ENCODE measurements around the gene CPZ. TPM values are rescaled to one million over a fixed set of nuclear protein-coding genes. Genes with fewer than 3 reads are reported as not detected.

The CPZ gene
- total RNA-seq, 1 experiment from 2014 or later, result not detected

- H3K4me1 ChIP-seq (ENCODE audit: low read length), result no peaks in the 10 kb centered on the region
- H3K27ac ChIP-seq (ENCODE audit: low read length), result no peak overlapping the region
- H3K9me2 ChIP-seq (replicated peaks; ENCODE audit: insufficient read depth, low read length), result no peaks in the 10 kb centered on the region
- H3K9me3 ChIP-seq (ENCODE audit: low read length), result no peaks in the 10 kb centered on the region
- H3K4me3 ChIP-seq (ENCODE audit: low read length), result no peak overlapping the region
- no peaks in the 10 kb centered on the region for H3K36me3 ChIP-seq (ENCODE audit: insufficient read depth, low read length)
- H4K20me1 ChIP-seq (ENCODE audit: insufficient read depth, low read depth, low read length), result no peaks in the 10 kb centered on the region
- no peak overlapping the region for H2AFZ ChIP-seq (ENCODE audit: low read length)
- DNase-seq, result peak; percentile 76
- no peak overlapping the region for H3K9ac ChIP-seq (ENCODE audit: low read length)
- no peak overlapping the region for H3K4me2 ChIP-seq (ENCODE audit: low read depth, low read length, poor library complexity, severe bottlenecking)
- no peaks in the 10 kb centered on the region for H3K79me2 ChIP-seq (ENCODE audit: low read length)
- no peaks in the 10 kb centered on the region for H3K27me3 ChIP-seq (ENCODE audit: low read length)
Observed at GRCh38 chr4:8547108-8547911, 45.3 kb upstream of the CPZ start.

- no peak for DNase-seq
- H3K9me2 ChIP-seq (replicated peaks; ENCODE audit: insufficient read depth, low read length), result no peaks in the 10 kb centered on the region
- no peaks in the 10 kb centered on the region for H3K79me2 ChIP-seq (ENCODE audit: low read length)
- H3K4me2 ChIP-seq (ENCODE audit: low read depth, low read length, poor library complexity, severe bottlenecking), result no peak overlapping the region
- no peak overlapping the region for H3K4me3 ChIP-seq (ENCODE audit: low read length)
- H3K27ac ChIP-seq (ENCODE audit: low read length), result no peak overlapping the region
- no peaks in the 10 kb centered on the region for H3K36me3 ChIP-seq (ENCODE audit: insufficient read depth, low read length)
- H3K9me3 ChIP-seq (ENCODE audit: low read length), result no peaks in the 10 kb centered on the region
- H3K4me1 ChIP-seq (ENCODE audit: low read length), result no peaks in the 10 kb centered on the region
- no peak overlapping the region for H3K9ac ChIP-seq (ENCODE audit: low read length)
- H4K20me1 ChIP-seq (ENCODE audit: insufficient read depth, low read depth, low read length), result no peaks in the 10 kb centered on the region
- H2AFZ ChIP-seq (ENCODE audit: low read length), result no peak overlapping the region
- no peaks in the 10 kb centered on the region for H3K27me3 ChIP-seq (ENCODE audit: low read length)
Observed at GRCh38 chr4:8547912-8548730, 44.4 kb upstream of the CPZ start.

- no peaks in the 10 kb centered on the region for H3K36me3 ChIP-seq (ENCODE audit: insufficient read depth, low read length)
- no peaks in the 10 kb centered on the region for H3K9me2 ChIP-seq (replicated peaks; ENCODE audit: insufficient read depth, low read length)
- no peak for DNase-seq
- no peaks in the 10 kb centered on the region for H4K20me1 ChIP-seq (ENCODE audit: insufficient read depth, low read depth, low read length)
- no peaks in the 10 kb centered on the region for H3K9me3 ChIP-seq (ENCODE audit: low read length)
- H3K27ac ChIP-seq (ENCODE audit: low read length), result no peak overlapping the region
- no peak overlapping the region for H2AFZ ChIP-seq (ENCODE audit: low read length)
- no peak overlapping the region for H3K9ac ChIP-seq (ENCODE audit: low read length)
- H3K27me3 ChIP-seq (ENCODE audit: low read length), result no peaks in the 10 kb centered on the region
- H3K79me2 ChIP-seq (ENCODE audit: low read length), result no peaks in the 10 kb centered on the region
- no peak overlapping the region for H3K4me2 ChIP-seq (ENCODE audit: low read depth, low read length, poor library complexity, severe bottlenecking)
- H3K4me1 ChIP-seq (ENCODE audit: low read length), result no peaks in the 10 kb centered on the region
- H3K4me3 ChIP-seq (ENCODE audit: low read length), result no peak overlapping the region
Observed at GRCh38 chr4:8548731-8549351, 43.7 kb upstream of the CPZ start.

- Histone ChIP-seq H3K36me3 (ENCODE audit: insufficient read depth, low read length) (no peaks in the 10 kb centered on the region), H3K4me1 (ENCODE audit: low read length) (no peaks in the 10 kb centered on the region), H3K27ac (ENCODE audit: low read length) (no peak overlapping the region), H2AFZ (ENCODE audit: low read length) (no peak overlapping the region), H4K20me1 (ENCODE audit: insufficient read depth, low read depth, low read length) (no peaks in the 10 kb centered on the region), H3K9me2 (replicated peaks; ENCODE audit: insufficient read depth, low read length) (no peaks in the 10 kb centered on the region), H3K27me3 (ENCODE audit: low read length) (no peaks in the 10 kb centered on the region), H3K79me2 (ENCODE audit: low read length) (no peaks in the 10 kb centered on the region), H3K4me3 (ENCODE audit: low read length) (no peak overlapping the region), H3K9me3 (ENCODE audit: low read length) (no peaks in the 10 kb centered on the region), H3K4me2 (ENCODE audit: low read depth, low read length, poor library complexity, severe bottlenecking) (no peak overlapping the region), H3K9ac (ENCODE audit: low read length) (no peak overlapping the region)
- no peak for DNase-seq
Observed at GRCh38 chr4:8549352-8549931, 43.1 kb upstream of the CPZ start.

- Histone ChIP-seq H3K9me2 (replicated peaks; ENCODE audit: insufficient read depth, low read length) (no peaks in the 10 kb centered on the region), H3K9me3 (ENCODE audit: low read length) (no peaks in the 10 kb centered on the region), H3K9ac (ENCODE audit: low read length) (no peak overlapping the region), H3K27me3 (ENCODE audit: low read length) (no peaks in the 10 kb centered on the region), H3K36me3 (ENCODE audit: insufficient read depth, low read length) (no peaks in the 10 kb centered on the region), H3K79me2 (ENCODE audit: low read length) (no peaks in the 10 kb centered on the region), H3K4me1 (ENCODE audit: low read length) (no peaks in the 10 kb centered on the region), H4K20me1 (ENCODE audit: insufficient read depth, low read depth, low read length) (no peaks in the 10 kb centered on the region), H3K27ac (ENCODE audit: low read length) (no peak overlapping the region), H3K4me2 (ENCODE audit: low read depth, low read length, poor library complexity, severe bottlenecking) (no peak overlapping the region), H3K4me3 (ENCODE audit: low read length) (no peak overlapping the region), H2AFZ (ENCODE audit: low read length) (no peak overlapping the region)
- no peak for DNase-seq
Observed at GRCh38 chr4:8550691-8551090, 41.9 kb upstream of the CPZ start.

- Histone ChIP-seq H3K9ac (ENCODE audit: low read length) (no peak overlapping the region), H3K27ac (ENCODE audit: low read length) (no peak overlapping the region), H3K27me3 (ENCODE audit: low read length) (no peaks in the 10 kb centered on the region), H3K9me3 (ENCODE audit: low read length) (no peaks in the 10 kb centered on the region), H3K4me2 (ENCODE audit: low read depth, low read length, poor library complexity, severe bottlenecking) (no peak overlapping the region), H3K4me3 (ENCODE audit: low read length) (no peak overlapping the region), H3K79me2 (ENCODE audit: low read length) (no peaks in the 10 kb centered on the region), H4K20me1 (ENCODE audit: insufficient read depth, low read depth, low read length) (no peaks in the 10 kb centered on the region), H3K36me3 (ENCODE audit: insufficient read depth, low read length) (no peaks in the 10 kb centered on the region), H3K9me2 (replicated peaks; ENCODE audit: insufficient read depth, low read length) (no peaks in the 10 kb centered on the region), H3K4me1 (ENCODE audit: low read length) (no peaks in the 10 kb centered on the region), H2AFZ (ENCODE audit: low read length) (no peak overlapping the region)
- DNase-seq, result no peak
Observed at GRCh38 chr4:8552024-8552423, 40.5 kb upstream of the CPZ start.

- no peaks in the 10 kb centered on the region for H4K20me1 ChIP-seq (ENCODE audit: insufficient read depth, low read depth, low read length)
- no peaks in the 10 kb centered on the region for H3K9me2 ChIP-seq (replicated peaks; ENCODE audit: insufficient read depth, low read length)
- no peak overlapping the region for H3K4me3 ChIP-seq (ENCODE audit: low read length)
- H3K9ac ChIP-seq (ENCODE audit: low read length), result no peak overlapping the region
- no peak overlapping the region for H3K27ac ChIP-seq (ENCODE audit: low read length)
- H3K4me2 ChIP-seq (ENCODE audit: low read depth, low read length, poor library complexity, severe bottlenecking), result no peak overlapping the region
- DNase-seq, result no peak
- H3K36me3 ChIP-seq (ENCODE audit: insufficient read depth, low read length), result no peaks in the 10 kb centered on the region
- H2AFZ ChIP-seq (ENCODE audit: low read length), result no peak overlapping the region
- H3K4me1 ChIP-seq (ENCODE audit: low read length), result no peaks in the 10 kb centered on the region
- H3K27me3 ChIP-seq (ENCODE audit: low read length), result no peaks in the 10 kb centered on the region
- H3K9me3 ChIP-seq (ENCODE audit: low read length), result no peaks in the 10 kb centered on the region
- H3K79me2 ChIP-seq (ENCODE audit: low read length), result no peaks in the 10 kb centered on the region
Observed at GRCh38 chr4:8552581-8553205, 39.9 kb upstream of the CPZ start.
